ENCODE measurements around the gene CIPC.

CIPC gene

DNA sequence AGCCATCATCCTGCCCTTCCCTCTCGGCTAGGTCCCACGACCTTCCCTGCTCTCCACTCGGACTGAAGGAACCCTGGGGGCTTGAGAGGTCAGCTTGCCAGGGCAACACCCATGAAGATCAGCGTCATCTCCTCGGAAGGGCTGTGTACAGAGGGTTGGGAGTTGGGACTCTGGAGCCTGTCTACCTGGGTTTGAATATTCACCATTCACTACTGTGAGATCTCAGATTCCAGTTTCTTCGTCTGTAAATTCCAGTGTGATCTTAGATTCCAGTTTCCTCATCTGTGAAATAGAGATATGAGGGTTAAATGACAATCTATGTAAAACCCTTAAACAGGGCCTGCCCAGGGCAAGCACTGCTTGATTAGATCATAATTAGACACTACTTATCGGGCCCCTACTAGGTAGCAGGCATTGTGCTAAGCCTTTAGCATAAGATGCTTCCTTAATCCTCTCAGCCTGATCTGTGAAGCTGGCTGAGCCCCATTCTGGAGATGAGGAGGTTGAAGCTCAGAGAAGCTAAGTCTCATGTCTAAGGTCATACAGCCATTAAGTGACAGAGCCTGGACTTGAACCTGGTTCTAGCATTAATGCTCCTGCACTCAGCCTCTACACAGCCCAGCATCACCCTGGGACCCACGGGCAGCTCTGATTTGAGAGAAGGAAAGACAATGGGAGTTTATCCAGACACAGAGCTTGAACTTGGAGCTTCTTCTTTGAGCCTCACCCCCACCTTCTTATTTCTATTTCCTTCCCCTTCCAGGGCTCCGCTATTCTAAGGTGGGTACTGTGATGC, 44.1 kb downstream of the CIPC start:
- H3K36me3 Mint-ChIP-seq, result no peaks in the 10 kb centered on the region
- H3K4me3 Mint-ChIP-seq, result peak overlapping the region; percentile 73
- H3K27me3 Mint-ChIP-seq, result peaks cover 53% of the 10 kb centered on the region
- no peaks in the 10 kb centered on the region for H3K9me3 Mint-ChIP-seq (ENCODE audit: low read depth)
- no peak overlapping the region for H3K27ac Mint-ChIP-seq
- H3K4me1 Mint-ChIP-seq (ENCODE audit: low read depth), result peaks cover 20% of the 10 kb centered on the region

DNA sequence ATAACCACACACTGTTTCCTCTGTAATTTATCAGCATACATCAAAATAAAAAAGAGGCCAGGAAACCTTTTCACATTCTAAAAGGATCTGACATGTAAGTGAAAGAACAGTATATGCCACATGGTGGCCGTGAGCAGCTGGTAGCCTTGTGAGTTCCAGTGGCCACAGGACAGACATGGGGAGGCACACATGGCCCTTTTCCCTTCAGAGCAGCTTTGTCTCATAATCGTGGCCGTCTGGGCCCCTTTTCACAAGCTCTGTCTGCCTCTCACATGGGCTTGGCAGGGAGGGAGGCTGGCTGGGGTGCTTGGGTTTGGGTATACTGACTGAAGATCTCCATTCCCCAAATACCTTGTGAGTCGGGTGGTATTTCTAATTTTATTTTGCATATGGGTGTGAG, 45.0 kb downstream of the CIPC start:
- Mint-ChIP-seq H3K36me3 (no peaks in the 10 kb centered on the region), H3K27ac (no peak overlapping the region)

DNA sequence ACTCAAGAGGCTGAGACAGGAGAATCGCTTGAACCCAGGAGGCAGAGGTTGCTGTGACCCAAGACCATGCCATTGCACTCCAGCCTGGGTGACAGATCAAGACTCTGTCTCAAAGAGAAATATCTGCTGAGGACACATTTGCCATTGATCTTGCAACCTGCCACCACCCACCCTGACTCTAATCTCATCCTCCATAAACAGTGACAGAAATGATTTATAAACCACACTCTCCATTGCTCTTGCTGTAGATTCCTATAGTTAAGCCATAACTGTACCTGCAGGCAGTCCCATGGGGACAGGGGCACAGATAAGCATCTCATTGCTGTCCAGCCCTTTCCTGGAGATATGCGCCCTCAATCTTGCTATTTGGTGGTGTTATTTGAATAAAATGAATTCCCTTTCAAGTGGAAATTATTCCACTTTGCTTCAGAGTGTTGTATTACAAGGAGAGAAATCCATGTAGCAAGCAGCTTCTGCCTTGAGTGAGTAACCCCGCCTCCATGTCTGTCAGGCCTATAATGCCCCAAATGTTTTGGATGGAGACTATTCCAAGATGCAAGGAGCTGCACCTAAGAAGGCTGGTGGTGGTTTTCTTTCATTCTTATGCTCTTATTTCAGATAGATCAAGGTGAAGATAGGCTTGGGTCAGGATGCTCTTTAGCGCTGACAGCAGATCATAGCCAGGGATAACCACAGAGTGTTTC, 46.5 kb downstream of the CIPC start:
- H3K9me3 Mint-ChIP-seq (ENCODE audit: low read depth), result no peaks in the 10 kb centered on the region
- H3K27me3 Mint-ChIP-seq, result peaks cover 47% of the 10 kb centered on the region
- no peak overlapping the region for H3K4me3 Mint-ChIP-seq
- H3K36me3 Mint-ChIP-seq, result no peaks in the 10 kb centered on the region
- no peak overlapping the region for H3K27ac Mint-ChIP-seq
- peaks cover 12% of the 10 kb centered on the region for H3K4me1 Mint-ChIP-seq (ENCODE audit: low read depth)

More for the DNA sequence above, 45.0 kb downstream of the CIPC start:
- no peak overlapping the region for H3K4me3 Mint-ChIP-seq
- peaks cover 50% of the 10 kb centered on the region for H3K27me3 Mint-ChIP-seq
- H3K4me1 Mint-ChIP-seq (ENCODE audit: low read depth), result peaks cover 20% of the 10 kb centered on the region
- H3K9me3 Mint-ChIP-seq (ENCODE audit: low read depth), result no peaks in the 10 kb centered on the region

DNA sequence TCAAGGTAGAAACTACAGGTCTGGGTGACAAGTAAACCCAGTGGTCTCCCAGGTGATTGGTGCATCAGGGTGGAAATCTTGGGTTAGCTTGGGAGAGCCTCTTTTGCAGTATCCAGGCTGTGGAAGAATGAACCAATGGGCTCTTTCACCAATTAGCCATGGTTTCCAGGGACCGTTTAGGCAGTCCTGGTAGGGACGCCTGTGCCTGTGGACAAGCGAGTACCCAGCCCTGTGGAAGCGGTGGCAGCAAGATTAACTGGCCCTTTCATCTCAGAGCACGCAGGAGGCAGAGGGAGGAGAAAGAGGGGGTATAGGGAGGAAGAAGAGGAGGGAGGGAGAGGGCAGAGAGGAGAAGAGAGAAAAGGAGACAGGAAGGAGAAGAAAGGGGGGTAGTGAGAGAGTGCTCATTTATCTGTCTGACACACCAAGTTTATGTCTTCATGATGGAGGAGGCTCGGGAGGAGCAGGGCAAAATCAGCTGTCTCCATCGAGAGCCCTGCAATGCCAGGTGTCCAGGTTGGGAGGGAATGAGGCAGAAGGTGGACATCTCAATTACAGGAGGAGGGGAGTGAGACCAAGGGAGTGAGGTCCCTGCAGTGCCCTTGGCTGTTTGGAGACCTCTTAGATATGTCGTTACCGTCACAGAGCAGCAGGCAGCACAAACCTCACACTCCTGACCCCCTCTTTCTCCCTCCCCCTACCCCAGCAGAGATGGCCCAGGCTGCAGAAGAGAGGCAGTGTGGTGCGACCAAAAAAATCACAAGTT, 48.1 kb downstream of the CIPC start:
- H3K9me3 Mint-ChIP-seq (ENCODE audit: low read depth), result no peaks in the 10 kb centered on the region
- H3K27ac Mint-ChIP-seq, result no peak overlapping the region
- peaks cover 44% of the 10 kb centered on the region for H3K27me3 Mint-ChIP-seq
- H3K36me3 Mint-ChIP-seq, result no peaks in the 10 kb centered on the region
- no peak overlapping the region for H3K4me3 Mint-ChIP-seq
- H3K4me1 Mint-ChIP-seq (ENCODE audit: low read depth), result peaks cover 6% of the 10 kb centered on the region

DNA sequence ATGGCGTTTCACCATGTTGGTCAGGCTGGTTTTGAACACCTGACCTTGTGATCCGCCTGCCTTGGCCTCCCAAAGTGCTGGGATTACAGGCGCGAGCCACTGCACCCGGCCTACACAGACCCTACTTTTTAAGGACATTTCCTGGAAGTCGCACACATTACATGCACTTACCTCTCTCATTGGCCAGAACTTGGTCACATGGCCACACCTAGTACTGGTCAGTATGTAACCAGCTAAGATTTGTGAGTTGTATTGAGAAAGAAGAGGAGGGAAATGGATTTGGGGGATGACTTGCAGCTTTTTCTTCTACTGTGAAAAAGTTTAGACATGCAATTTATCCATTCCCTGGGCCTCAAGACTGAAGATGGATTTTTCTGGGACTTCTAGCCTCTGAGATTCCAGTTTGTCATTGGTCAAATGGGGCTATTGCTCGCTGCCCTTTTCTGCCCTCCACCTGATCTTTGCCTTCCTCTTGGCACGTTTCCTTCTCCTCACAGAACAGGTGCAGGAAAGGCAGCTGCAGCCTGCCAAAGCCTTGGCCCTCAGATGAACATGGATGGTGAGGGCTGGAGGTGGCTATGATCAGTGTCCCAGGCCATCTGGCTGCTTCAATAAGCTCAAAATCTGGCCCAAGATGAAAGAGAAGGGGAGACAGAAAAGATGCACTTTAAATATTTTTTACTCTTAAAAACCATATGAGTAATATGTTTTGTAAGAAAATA, 50.6 kb downstream of the CIPC start:
- H3K4me1 Mint-ChIP-seq (ENCODE audit: low read depth), result no peaks in the 10 kb centered on the region
- no peaks in the 10 kb centered on the region for H3K9me3 Mint-ChIP-seq (ENCODE audit: low read depth)
- no peak overlapping the region for H3K4me3 Mint-ChIP-seq
- no peaks in the 10 kb centered on the region for H3K36me3 Mint-ChIP-seq
- H3K27me3 Mint-ChIP-seq, result peaks cover 34% of the 10 kb centered on the region
- H3K27ac Mint-ChIP-seq, result no peak overlapping the region

DNA sequence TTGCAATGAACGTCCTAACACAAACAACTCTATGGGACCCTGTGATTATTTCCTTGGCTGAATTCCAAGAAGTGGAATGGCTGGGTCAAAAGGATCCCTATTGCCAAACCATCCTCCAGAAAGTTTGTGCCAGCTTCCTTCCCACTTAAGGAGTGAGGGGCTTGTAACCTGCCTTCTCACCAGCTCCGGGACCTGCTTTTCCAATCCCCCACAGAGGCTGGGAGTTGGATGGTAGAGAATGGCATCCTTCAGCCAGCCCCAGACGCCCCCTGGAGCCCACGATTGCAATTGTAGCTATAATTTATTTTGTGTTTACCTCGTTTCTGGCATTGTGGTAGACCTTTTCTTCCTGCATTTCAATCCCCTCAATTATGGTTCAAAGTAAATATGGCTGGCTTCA, 53.2 kb downstream of the CIPC start:
- Mint-ChIP-seq H3K27ac (no peak overlapping the region), H3K4me1 (ENCODE audit: low read depth) (no peaks in the 10 kb centered on the region), H3K4me3 (no peak overlapping the region), H3K9me3 (ENCODE audit: low read depth) (no peaks in the 10 kb centered on the region), H3K27me3 (peaks cover 24% of the 10 kb centered on the region), H3K36me3 (no peaks in the 10 kb centered on the region)

DNA sequence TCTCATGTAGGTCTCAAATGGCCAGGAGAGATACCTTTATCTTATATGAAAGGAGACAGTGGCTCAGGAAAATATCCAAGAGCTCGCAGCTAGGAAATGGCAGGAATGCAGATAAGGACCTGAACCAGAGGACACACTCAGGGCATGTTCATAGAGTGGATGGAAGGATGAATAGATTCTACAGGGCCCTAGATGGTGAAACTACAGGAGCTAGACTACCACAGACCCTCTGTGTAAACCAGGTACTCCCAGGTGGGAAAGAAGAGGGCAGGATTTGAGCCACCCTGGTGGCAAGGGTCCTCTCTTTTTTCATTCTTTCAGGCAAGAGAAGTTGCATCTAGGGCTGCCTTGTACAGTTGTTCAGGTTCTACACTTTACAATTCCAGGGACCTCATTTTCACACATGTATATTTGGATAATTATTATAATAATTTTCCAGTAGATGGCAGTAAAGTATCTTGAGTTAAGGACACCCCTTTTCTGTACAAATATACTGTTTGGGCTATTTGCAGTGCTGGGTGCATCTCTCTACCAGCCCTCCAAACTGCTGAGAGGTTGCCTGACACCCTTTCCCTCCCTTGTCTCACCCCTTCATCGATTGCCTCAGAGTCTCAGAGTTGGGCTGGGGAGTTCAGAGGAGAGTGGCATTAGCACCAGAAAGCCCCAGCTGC, 54.0 kb downstream of the CIPC start:
- H3K36me3 Mint-ChIP-seq, result no peaks in the 10 kb centered on the region

DNA sequence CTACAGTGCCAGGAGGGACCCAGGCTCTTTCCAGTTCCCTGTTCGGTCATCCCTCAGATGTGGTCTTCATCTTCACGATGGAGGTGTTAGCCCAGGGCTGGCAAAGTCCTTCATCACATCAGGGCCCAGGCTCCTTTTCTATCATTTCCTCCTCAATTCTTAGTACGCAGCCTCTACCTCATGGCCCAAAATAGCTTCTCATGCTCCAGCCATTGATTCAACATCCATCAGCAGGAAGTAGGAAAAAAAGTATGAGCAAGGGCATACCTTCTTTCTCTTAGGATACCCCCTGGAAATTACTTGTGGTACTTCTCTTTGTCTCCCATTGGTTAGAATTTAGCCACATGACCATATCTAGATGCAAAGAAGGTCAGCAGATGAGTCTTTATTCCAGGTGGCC, 55.7 kb downstream of the CIPC start:
- H3K27me3 Mint-ChIP-seq, result peaks cover 24% of the 10 kb centered on the region
- no peaks in the 10 kb centered on the region for H3K9me3 Mint-ChIP-seq (ENCODE audit: low read depth)
- H3K27ac Mint-ChIP-seq, result no peak overlapping the region
- H3K36me3 Mint-ChIP-seq, result no peaks in the 10 kb centered on the region
- H3K4me3 Mint-ChIP-seq, result no peak overlapping the region
- no peaks in the 10 kb centered on the region for H3K4me1 Mint-ChIP-seq (ENCODE audit: low read depth)

More for the DNA sequence above, 54.0 kb downstream of the CIPC start:
- H3K9me3 Mint-ChIP-seq (ENCODE audit: low read depth), result no peaks in the 10 kb centered on the region
- peaks cover 23% of the 10 kb centered on the region for H3K27me3 Mint-ChIP-seq
- no peaks in the 10 kb centered on the region for H3K4me1 Mint-ChIP-seq (ENCODE audit: low read depth)
- H3K27ac Mint-ChIP-seq, result no peak overlapping the region
- H3K4me3 Mint-ChIP-seq, result no peak overlapping the region

DNA sequence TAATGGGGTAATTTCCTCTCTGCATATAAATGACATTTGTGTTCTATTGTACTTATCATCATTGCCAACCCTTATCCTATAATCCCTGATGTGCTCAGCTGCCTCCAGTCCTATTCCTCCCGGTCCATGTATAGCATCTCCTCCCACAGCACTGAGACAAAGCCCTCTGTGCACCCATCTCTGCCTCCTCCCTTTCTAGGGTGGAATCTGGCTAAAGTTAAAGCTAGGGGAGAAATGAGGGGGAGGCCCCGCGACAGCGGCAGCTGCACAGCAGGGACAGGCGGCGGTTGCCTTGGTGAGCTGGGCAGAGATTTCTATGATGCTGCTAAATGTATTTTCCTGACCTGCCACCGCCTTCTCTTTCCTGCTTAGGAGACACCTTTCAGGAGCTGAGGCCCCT, 56.4 kb downstream of the CIPC start:
- H3K27ac Mint-ChIP-seq, result no peak overlapping the region
- H3K4me3 Mint-ChIP-seq, result no peak overlapping the region
- H3K36me3 Mint-ChIP-seq, result no peaks in the 10 kb centered on the region
- peaks cover 25% of the 10 kb centered on the region for H3K27me3 Mint-ChIP-seq
- no peaks in the 10 kb centered on the region for H3K4me1 Mint-ChIP-seq (ENCODE audit: low read depth)
- H3K9me3 Mint-ChIP-seq (ENCODE audit: low read depth), result no peaks in the 10 kb centered on the region

DNA sequence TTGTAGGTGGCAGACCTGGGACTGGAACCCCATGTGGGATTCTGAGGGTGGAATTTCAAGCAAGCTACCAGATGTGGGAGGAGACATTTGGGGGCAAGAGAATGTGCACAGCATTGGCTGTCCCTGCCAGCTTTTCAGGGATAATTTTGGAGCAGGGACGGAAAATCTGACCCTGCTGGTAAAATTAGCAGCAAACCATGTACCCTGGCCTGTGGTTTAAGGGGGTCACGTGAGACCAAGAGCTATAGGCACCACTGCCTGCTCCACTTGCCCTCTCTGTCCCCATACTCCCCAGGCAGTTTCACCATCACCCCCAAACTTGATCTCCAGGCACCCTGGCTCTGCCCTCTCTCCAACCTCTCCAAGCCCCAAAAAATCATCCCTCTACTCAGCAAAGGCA, 57.0 kb downstream of the CIPC start:
- Mint-ChIP-seq H3K27me3 (peaks cover 22% of the 10 kb centered on the region), H3K36me3 (no peaks in the 10 kb centered on the region), H3K4me3 (no peak overlapping the region), H3K9me3 (ENCODE audit: low read depth) (no peaks in the 10 kb centered on the region), H3K27ac (no peak overlapping the region), H3K4me1 (ENCODE audit: low read depth) (no peaks in the 10 kb centered on the region)

DNA sequence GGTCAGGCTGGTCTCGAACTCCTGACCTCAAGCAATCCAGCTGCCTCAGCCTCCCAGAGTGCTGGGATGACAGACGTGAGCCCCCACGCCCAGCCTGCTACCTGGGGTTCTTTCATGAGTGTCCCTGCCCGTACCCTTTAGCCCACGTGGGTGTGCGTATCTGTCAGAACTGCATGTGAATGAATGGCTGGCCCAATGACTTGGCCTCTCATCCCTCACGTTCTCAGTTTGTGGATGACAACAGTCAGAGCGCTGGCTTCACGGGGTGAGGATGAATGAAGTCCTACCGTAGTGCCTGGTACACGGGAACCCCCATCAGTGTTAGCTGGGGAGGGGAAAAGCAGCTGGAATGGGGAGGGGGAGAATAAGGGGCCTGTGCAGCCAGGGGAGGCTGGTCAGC, 59.7 kb downstream of the CIPC start:
- Mint-ChIP-seq H3K4me3 (no peak overlapping the region), H3K9me3 (ENCODE audit: low read depth) (no peaks in the 10 kb centered on the region), H3K36me3 (no peaks in the 10 kb centered on the region), H3K27ac (no peak overlapping the region), H3K27me3 (peaks cover 25% of the 10 kb centered on the region), H3K4me1 (ENCODE audit: low read depth) (no peaks in the 10 kb centered on the region)

DNA sequence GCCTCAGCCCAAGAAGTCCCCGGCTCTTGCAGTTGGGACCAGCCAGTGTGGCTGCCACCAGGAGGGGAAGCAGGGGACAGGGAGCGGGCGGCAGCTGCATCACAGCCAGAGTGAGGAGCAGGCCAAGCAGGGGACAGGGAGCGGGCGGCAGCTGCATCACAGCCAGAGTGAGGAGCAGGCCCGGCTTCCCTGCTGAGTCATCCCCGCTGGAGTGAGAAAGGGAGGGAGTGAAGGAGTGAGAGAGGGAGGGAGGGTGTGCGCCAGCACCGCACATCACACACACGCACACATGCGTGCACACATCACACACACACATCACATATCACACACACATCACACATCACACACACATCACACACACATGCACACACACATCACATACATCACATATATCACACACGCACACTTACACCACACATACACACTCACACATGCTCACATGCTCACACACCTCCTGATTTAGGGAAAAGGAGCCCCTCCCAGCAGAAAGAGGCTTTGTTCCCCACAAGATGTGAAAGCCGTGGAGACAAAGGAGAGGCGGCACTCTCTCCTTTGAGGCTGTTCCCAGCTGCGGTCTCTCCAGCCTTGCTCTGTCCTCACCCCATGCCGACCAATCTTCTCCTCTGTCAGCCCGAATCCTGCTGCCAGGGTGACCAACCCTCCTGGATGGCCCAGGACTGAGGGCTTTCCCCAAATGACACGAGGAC, 60.3 kb downstream of the CIPC start:
- H3K27ac Mint-ChIP-seq, result no peak overlapping the region
- H3K27me3 Mint-ChIP-seq, result peaks cover 20% of the 10 kb centered on the region
- no peaks in the 10 kb centered on the region for H3K36me3 Mint-ChIP-seq
- H3K9me3 Mint-ChIP-seq (ENCODE audit: low read depth), result no peaks in the 10 kb centered on the region
- no peaks in the 10 kb centered on the region for H3K4me1 Mint-ChIP-seq (ENCODE audit: low read depth)
- H3K4me3 Mint-ChIP-seq, result no peak overlapping the region

DNA sequence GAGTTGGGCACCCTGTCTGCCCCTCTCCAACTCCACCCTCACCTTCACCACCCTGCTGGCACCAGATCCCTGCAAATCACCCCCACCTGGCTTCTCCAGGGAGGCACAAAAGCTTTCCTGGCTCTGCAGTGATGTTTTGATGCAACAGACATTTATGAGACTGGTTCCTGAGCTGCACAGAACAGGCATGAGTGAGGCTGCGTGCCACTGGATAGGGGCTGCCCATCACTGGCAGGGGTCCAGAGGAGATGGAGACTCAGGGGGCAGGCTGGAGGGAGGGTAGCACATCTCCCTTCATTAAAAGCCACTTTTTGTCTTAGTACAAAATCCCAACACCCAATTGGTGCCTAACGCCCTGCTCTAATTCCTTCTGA, 60.8 kb downstream of the CIPC start:
- peaks cover 19% of the 10 kb centered on the region for H3K27me3 Mint-ChIP-seq
- H3K4me1 Mint-ChIP-seq (ENCODE audit: low read depth), result no peaks in the 10 kb centered on the region
- no peaks in the 10 kb centered on the region for H3K9me3 Mint-ChIP-seq (ENCODE audit: low read depth)
- H3K4me3 Mint-ChIP-seq, result no peak overlapping the region
- H3K27ac Mint-ChIP-seq, result no peak overlapping the region
- no peaks in the 10 kb centered on the region for H3K36me3 Mint-ChIP-seq

DNA sequence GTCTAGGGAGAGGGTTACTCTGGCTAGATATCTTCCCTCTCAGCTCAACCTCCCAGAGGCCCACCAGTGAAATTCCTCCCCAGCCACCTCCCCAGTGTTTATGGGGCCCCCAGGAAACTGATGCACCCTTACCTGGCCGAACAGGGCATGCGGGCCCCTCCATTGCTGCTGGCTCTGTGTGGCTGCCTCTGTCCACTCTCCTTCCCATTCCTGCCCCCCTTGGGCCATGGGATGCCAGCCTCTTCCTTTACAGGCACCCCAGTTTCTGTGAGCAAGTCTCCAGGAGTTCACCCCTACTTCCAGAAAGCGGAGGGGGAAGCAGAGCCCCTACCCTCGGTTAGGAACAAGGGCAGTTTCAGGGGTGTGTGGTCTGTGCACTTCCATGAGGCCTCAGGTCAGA, 63.0 kb downstream of the CIPC start:
- no peaks in the 10 kb centered on the region for H3K4me1 Mint-ChIP-seq (ENCODE audit: low read depth)
- H3K27me3 Mint-ChIP-seq, result peaks cover 19% of the 10 kb centered on the region
- H3K27ac Mint-ChIP-seq, result no peak overlapping the region
- H3K4me3 Mint-ChIP-seq, result no peak overlapping the region
- no peaks in the 10 kb centered on the region for H3K9me3 Mint-ChIP-seq (ENCODE audit: low read depth)
- no peaks in the 10 kb centered on the region for H3K36me3 Mint-ChIP-seq
